HG03175 (cell line): Measurements from ENCODE around the gene AP3B2.
"Not testable (repeated sequence)": the region's sequence is repeated elsewhere in the genome, so short reads cannot be mapped to it uniquely, and the experiment has no call there.

Source experiments
- ATAC-seq: cut with Tn5 transposase; IDR thresholded peaks from one replicate; pipeline ENCODE4 v1.9.1; 2021; ENCODE audit warnings: mild to moderate bottlenecking, moderate library complexity; ENCODE audit not compliant: unreplicated experiment

AP3B2 gene

GRCh38 chr15:82649226-82649999, 60.3 kb downstream of the AP3B2 start:
- no peak for ATAC-seq

GRCh38 chr15:82648257-82649103, 61.2 kb downstream of the AP3B2 start:
- no peak for ATAC-seq

GRCh38 chr15:82647835-82648256, 61.8 kb downstream of the AP3B2 start:
- ATAC-seq: no peak

- no peak for ATAC-seq
These were observed 62.4 kb downstream of the AP3B2 start, which contains the start of gene CPEB1 for GRCh38 chr15:82647045-82647834. Gene CPEB1 (minus strand): TSS chr15:82647363. CDS start chr15:82628459, 18,904 bp downstream.

GRCh38 chr15:82646250-82647044, 63.2 kb downstream of the AP3B2 start:
- no peak for ATAC-seq

GRCh38 chr15:82644967-82645852, 64.5 kb downstream of the AP3B2 start:
- ATAC-seq: not testable (repeated sequence)

- ATAC-seq: no peak
These were observed 65.7 kb downstream of the AP3B2 start for GRCh38 chr15:82643992-82644391.

- ATAC-seq: no peak
These were observed 67.0 kb downstream of the AP3B2 start for GRCh38 chr15:82642656-82643055.

- no peak for ATAC-seq
These were observed 68.4 kb downstream of the AP3B2 start for GRCh38 chr15:82641129-82641798.

- no peak for ATAC-seq
These were observed 69.0 kb downstream of the AP3B2 start for GRCh38 chr15:82640672-82641071.

- no peak for ATAC-seq
These were observed 73.9 kb downstream of the AP3B2 start for GRCh38 chr15:82635798-82636197.

GRCh38 chr15:82630033-82630432, 79.6 kb downstream of the AP3B2 start:
- no peak for ATAC-seq

- no peak for ATAC-seq
These were observed 84.5 kb downstream of the AP3B2 start for GRCh38 chr15:82625136-82625535.

GRCh38 chr15:82624438-82624837, 85.2 kb downstream of the AP3B2 start:
- no peak for ATAC-seq

- ATAC-seq: no peak
These were observed 85.7 kb downstream of the AP3B2 start for GRCh38 chr15:82624008-82624407.

GRCh38 chr15:82621970-82622369, 87.7 kb downstream of the AP3B2 start:
- ATAC-seq: no peak

GRCh38 chr15:82613747-82614146, 95.9 kb downstream of the AP3B2 start:
- ATAC-seq: no peak

- ATAC-seq: no peak
These were observed 98.3 kb downstream of the AP3B2 start for GRCh38 chr15:82611348-82611747.
